Stomach (tissue), 9 donors: ENCODE results near the gene MEGF8. TPM values are rescaled to one million over a fixed set of nuclear protein-coding genes. Genes with fewer than 3 reads are reported as not detected.
A peak's percentile ranks its signal among the peaks of the same experiment; 100 is the strongest.

Experiments used
- DNase-seq, 2 donors: peaks; one replicate each; pipeline versions ENCODE4 v3.0.0 to v3.0.0-alpha.2; 2013 to 2019
- H3K27ac ChIP-seq, 5 donors: fragments of 200-600 bp in 4 of 5; sonication (generic) in 4 of 5; one replicate each; pipeline ENCODE4 v1.5.1; 2013 to 2019; ENCODE audit warnings: mild to moderate bottlenecking in 1 of 5, moderate library complexity in 1 of 5
- H3K27me3 ChIP-seq, 3 donors: fragments of 200-600 bp; sonication (generic); one replicate each; pipeline ENCODE4 v1.5.1; 2017 to 2019; ENCODE audit warnings: mixed run types in 1 of 3
- H3K36me3 ChIP-seq, 4 donors: fragments of 200-600 bp; sonication (generic); 1 replicate in 3 of 4; 2 replicates in 1 of 4; pipeline ENCODE4 v1.5.1; 2016 to 2019
- H3K4me1 ChIP-seq, 4 donors: fragments of 200-600 bp; sonication (generic); one replicate each; pipeline ENCODE4 v1.5.1; 2016 to 2019
- H3K4me3 ChIP-seq, 4 donors: fragments of 200-600 bp; sonication (generic) in 3 of 4; one replicate each; pipeline ENCODE4 v1.5.1; 2016 to 2019; ENCODE audit warnings: mild to moderate bottlenecking in 1 of 4
- H3K9me3 ChIP-seq, 4 donors: fragments of 200-600 bp; sonication (generic); one replicate each; pipeline ENCODE4 v1.5.1; 2016 to 2019
- EP300 ChIP-seq: sonication (generic); formaldehyde crosslinking; IDR thresholded peaks from one replicate; pipeline ENCODE4 v1.6.1; 2017; ENCODE audit warnings: antibody characterized with exemption
- POLR2A ChIP-seq, 4 donors: fragments of 450-650 bp; IDR thresholded peaks; one replicate each; pipeline ENCODE4 v1.6.1; 2016; ENCODE audit warnings: antibody characterized with exemption in 4 of 4, control low read depth in 2 of 4, mild to moderate bottlenecking in 1 of 4, moderate library complexity in 1 of 4
- POLR2AphosphoS5 ChIP-seq, 3 donors: sonication (generic); formaldehyde crosslinking; IDR thresholded peaks; one replicate each; pipeline ENCODE4 v1.6.1; 2016; ENCODE audit warnings: antibody characterized with exemption in 3 of 3
- WGBS, 5 donors: extraction: QIAGEN DNeasy Blood & Tissue Kit in 3 of 5; methylation state at CpG; one replicate each; pipeline versions ENCODE4 v1.1.5 to v1.1.7; 2013 to 2018; 5-methylcytosine and 5-hydroxymethylcytosine counted together
- intact Hi-C: fragments of 100-400 bp; cut with DNase I; formaldehyde crosslinking; loops from one replicate; pipeline ENCODE4 v1.15.1; 2023; ENCODE audit warnings: low total_unique reads
- polyA plus RNA-seq, 3 donors: library from polyadenylated mRNA; stranded (reverse); fragments of 200-250 nt; gene quantifications; one replicate each; pipeline ENCODE4 v1.2.3, GENCODE V29; 2013
- total RNA-seq, 5 donors: library from RNA; depleted of rRNA; stranded (reverse); fragments of >200 nt; gene quantifications; one replicate each; pipeline versions ENCODE4 v1.1.0 to v1.2.3, GENCODE V29; 2014 to 2016
- TF ChIP-seq, protein P1 (sequence below), 7 experiments: fragments of 450-650 bp in 4 of 7; fragments of 200-600 bp in 3 of 7; sonication (generic) in 3 of 7; IDR thresholded peaks; one replicate each; pipeline ENCODE4 v1.5.1; 2016 to 2019; ENCODE audit warnings: antibody characterized with exemption in 7 of 7, control low read depth in 2 of 7, mild to moderate bottlenecking in 1 of 7
- donor health status: healthy with polysubstance abuse.
- donor health status: Bipolar disorder and iron deficiency.
- donor health status: healthy.

Gene MEGF8
- total and polyA plus RNA-seq, 8 donors = 2.6 to 46.3 (median 12.3) TPM

DNA sequence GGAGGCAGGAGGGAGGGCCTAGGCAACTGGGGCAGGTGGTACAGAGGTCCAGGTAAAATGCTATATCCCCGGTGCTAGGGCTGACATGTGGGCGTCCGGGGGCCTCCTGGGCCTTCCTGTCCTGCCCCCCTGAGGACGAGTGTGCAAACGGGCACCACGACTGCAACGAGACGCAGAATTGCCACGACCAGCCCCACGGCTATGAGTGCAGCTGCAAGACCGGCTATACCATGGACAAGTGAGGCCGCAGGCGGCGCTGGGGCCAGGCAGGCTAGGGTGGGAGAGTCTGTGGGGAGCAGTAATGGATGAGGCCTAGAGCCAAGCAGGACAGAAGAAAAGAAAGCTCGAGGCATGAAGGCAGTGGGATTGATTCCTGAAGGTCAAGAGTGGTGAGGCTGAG lies 43.3 kb downstream of the MEGF8 start:
- Histone ChIP-seq H3K27me3 (no peaks in the 10 kb centered on the region), H3K4me1 (peaks cover 0 to 13% (median 0%) of the 10 kb centered on the region in 4 donors), H3K9me3 (peaks cover 0 to 6% (median 0%) of the 10 kb centered on the region in 4 donors), H3K27ac (no peak overlapping the region), H3K4me3 (no peak overlapping the region), H3K36me3 (peaks cover 0 to 60% (median 29%) of the 10 kb centered on the region in 4 donors)
- intact Hi-C loops = no loop called here
- DNase-seq = no peak
- TF ChIP-seq, protein P1, sequence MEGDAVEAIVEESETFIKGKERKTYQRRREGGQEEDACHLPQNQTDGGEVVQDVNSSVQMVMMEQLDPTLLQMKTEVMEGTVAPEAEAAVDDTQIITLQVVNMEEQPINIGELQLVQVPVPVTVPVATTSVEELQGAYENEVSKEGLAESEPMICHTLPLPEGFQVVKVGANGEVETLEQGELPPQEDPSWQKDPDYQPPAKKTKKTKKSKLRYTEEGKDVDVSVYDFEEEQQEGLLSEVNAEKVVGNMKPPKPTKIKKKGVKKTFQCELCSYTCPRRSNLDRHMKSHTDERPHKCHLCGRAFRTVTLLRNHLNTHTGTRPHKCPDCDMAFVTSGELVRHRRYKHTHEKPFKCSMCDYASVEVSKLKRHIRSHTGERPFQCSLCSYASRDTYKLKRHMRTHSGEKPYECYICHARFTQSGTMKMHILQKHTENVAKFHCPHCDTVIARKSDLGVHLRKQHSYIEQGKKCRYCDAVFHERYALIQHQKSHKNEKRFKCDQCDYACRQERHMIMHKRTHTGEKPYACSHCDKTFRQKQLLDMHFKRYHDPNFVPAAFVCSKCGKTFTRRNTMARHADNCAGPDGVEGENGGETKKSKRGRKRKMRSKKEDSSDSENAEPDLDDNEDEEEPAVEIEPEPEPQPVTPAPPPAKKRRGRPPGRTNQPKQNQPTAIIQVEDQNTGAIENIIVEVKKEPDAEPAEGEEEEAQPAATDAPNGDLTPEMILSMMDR (IDR thresholded peaks at IDR 0.05) = no peak
- TF ChIP-seq POLR2AphosphoS5 (IDR thresholded peaks at IDR 0.05) = no peak
- TF ChIP-seq POLR2A (IDR thresholded peaks at IDR 0.05) = no peak
- no peak for TF ChIP-seq EP300
- WGBS, 5 donors = 90 to 97% (median 96%) methylated on average over 15 of the region's 15 CpGs

DNA sequence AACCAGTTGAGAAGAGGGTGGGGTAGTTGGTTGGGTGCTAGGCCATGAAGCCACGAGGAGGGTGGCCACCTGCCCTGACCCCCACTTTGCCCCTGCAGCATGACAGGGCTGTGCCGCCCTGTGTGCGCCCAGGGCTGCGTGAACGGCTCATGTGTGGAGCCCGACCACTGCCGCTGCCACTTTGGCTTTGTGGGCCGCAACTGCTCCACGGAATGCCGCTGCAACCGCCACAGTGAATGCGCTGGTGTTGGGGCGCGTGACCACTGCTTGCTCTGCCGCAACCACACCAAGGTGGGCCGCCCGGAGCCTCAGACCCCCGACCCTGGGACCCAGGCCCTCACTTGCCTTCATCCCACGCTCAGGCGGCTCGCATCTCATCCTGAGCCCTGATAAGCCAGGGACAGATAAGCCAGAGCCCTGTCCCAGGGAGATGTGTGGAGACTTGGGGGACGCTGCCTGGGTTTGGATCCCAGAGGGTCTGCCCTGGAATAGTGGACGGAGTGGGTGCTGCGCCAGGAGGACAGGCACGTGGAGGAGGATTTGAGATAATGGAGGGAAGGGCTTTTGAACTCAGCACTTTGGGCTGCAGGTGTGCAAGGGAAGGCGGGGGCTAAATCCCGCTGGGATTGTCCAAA lies 44.1 kb downstream of the MEGF8 start:
- Histone ChIP-seq H3K36me3 (peaks cover 0 to 60% (median 29%) of the 10 kb centered on the region in 4 donors), H3K9me3 (no peaks in the 10 kb centered on the region), H3K27me3 (no peaks in the 10 kb centered on the region), H3K27ac (no peak overlapping the region), H3K4me3 (no peak overlapping the region), H3K4me1 (peaks cover 0 to 12% (median 0%) of the 10 kb centered on the region in 4 donors)
- intact Hi-C loops = no loop called here
- WGBS, 5 donors = 88 to 93% (median 92%) methylated on average over 9 to 27 of the region's 27 CpGs
- no peak for DNase-seq
- TF ChIP-seq POLR2AphosphoS5 (IDR thresholded peaks at IDR 0.05) (no peak), POLR2A (IDR thresholded peaks at IDR 0.05) (no peak), EP300 (no peak)
- TF ChIP-seq, protein P1 (IDR thresholded peaks at IDR 0.05) = no peak

DNA sequence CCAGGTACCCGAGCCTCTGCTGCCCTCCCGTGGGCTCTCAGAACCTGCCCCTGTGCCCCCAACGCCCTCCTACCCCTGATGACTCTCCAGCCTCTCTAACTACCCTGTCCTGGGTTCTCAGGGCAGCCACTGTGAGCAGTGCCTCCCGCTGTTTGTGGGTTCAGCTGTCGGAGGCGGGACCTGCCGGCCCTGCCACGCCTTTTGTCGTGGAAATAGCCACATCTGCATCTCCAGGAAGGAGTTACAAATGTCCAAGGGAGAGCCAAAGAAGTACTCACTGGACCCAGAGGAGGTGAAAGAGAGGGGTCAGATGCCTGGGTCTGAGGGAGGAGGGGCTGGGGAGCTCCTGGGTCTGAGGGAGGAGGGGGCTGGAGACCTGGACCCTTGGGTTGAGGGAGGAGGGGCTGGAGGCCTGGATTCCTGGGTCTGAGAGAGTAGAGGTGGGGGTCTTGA lies 44.7 kb downstream of the MEGF8 start:
- no peak for DNase-seq
- Histone ChIP-seq H3K27ac (no peak overlapping the region), H3K36me3 (peaks cover 0 to 62% (median 34%) of the 10 kb centered on the region in 4 donors), H3K9me3 (no peaks in the 10 kb centered on the region), H3K4me3 (no peak overlapping the region), H3K27me3 (no peaks in the 10 kb centered on the region), H3K4me1 (peaks cover 0 to 7% (median 0%) of the 10 kb centered on the region in 4 donors)
- 56 to 73% (median 66%) methylated on average over 8 to 9 of the region's 9 CpGs for WGBS, 5 donors
- intact Hi-C loops = no loop called here
- no peak for TF ChIP-seq POLR2AphosphoS5 (IDR thresholded peaks at IDR 0.05)
- TF ChIP-seq EP300 = no peak
- TF ChIP-seq POLR2A (IDR thresholded peaks at IDR 0.05) = no peak
- TF ChIP-seq, protein P1 (IDR thresholded peaks at IDR 0.05) = no peak

- no peaks in the 10 kb centered on the region for H3K27me3 ChIP-seq
- peaks cover 0 to 5% (median 0%) of the 10 kb centered on the region in 4 donors for H3K4me1 ChIP-seq
- H3K4me3 ChIP-seq = no peak overlapping the region
- peak in 1 of 2 donors; percentile 45 for DNase-seq
- WGBS, 5 donors = 63 to 93% (median 85%) methylated on average over 9 to 12 of the region's 12 CpGs
- intact Hi-C loops = no loop called here
- H3K36me3 ChIP-seq = peaks cover 4 to 68% (median 40%) of the 10 kb centered on the region in 4 donors
- no peak for TF ChIP-seq EP300
- no peak for TF ChIP-seq POLR2A (IDR thresholded peaks at IDR 0.05)
- TF ChIP-seq POLR2AphosphoS5 (IDR thresholded peaks at IDR 0.05) = no peak
- TF ChIP-seq, protein P1 (IDR thresholded peaks at IDR 0.05) = no peak
- H3K27ac ChIP-seq = no peak overlapping the region
- no peaks in the 10 kb centered on the region for H3K9me3 ChIP-seq
These were observed 45.3 kb downstream of the MEGF8 start for GRCh38 chr19:42370626-42371175.
